K562 (cell line): ENCODE results near the gene ZNF521.

Experiments used
- CXXC5 ChIP-seq: fragments of 250-450 bp; sonication (Bioruptor Pico); IDR thresholded peaks from 2 replicates; pipeline ENCODE4 v1.8.0; 2022; ENCODE audit warnings: inconsistent platforms, mild to moderate bottlenecking, moderate library complexity
- FOS ChIP-seq: IDR thresholded peaks from 3 replicates; pipeline ENCODE4 v1.6.1; 2011; ENCODE audit not compliant: insufficient read length; ENCODE audit errors: extremely low read depth
- FOXK1 ChIP-seq: sonication (generic); formaldehyde crosslinking; IDR thresholded peaks from 2 replicates; pipeline ENCODE4 v1.8.0; 2022; ENCODE audit warnings: missing genetic modification reagents, mild to moderate bottlenecking, borderline replicate concordance
- FOXK2 ChIP-seq, 2 experiments: fragments of 450-650 bp; IDR thresholded peaks in 1 of 2; conservative IDR thresholded peaks in 1 of 2; 2 replicates each; pipeline ENCODE4 v1.6.1; 2016; ENCODE audit warnings: low read depth in 2 of 2, mild to moderate bottlenecking in 1 of 2
- L3MBTL2 ChIP-seq: fragments of 450-650 bp; IDR thresholded peaks from 2 replicates; pipeline ENCODE4 v1.6.1; 2016; ENCODE audit warnings: mild to moderate bottlenecking, moderate library complexity
- MTA3 ChIP-seq: fragments of 450-650 bp; formaldehyde crosslinking; IDR thresholded peaks from 2 replicates; pipeline ENCODE4 v1.6.1; 2017; ENCODE audit warnings: mild to moderate bottlenecking, borderline replicate concordance
- POLR2AphosphoS2 ChIP-seq: IDR thresholded peaks from 2 replicates; pipeline ENCODE4 v1.6.1; 2012; ENCODE audit warnings: low read length, improper control_type of control experiment
- SP2 ChIP-seq: IDR thresholded peaks from 2 replicates; pipeline ENCODE4 v1.6.1; 2011; ENCODE audit warnings: mild to moderate bottlenecking, low read depth, low read length, moderate library complexity; ENCODE audit not compliant: poor library complexity, severe bottlenecking; ENCODE audit errors: extremely low read depth
- TF ChIP-seq, protein P1 (sequence below): sonication (generic); formaldehyde crosslinking; IDR thresholded peaks from 2 replicates; pipeline ENCODE4 v1.8.1; 2022; ENCODE audit warnings: missing genetic modification reagents
- TF ChIP-seq, protein P2 (sequence below): fragments of 150-350 bp; IDR thresholded peaks from 2 replicates; pipeline ENCODE4 v1.6.1; 2014; ENCODE audit warnings: low read depth, mild to moderate bottlenecking, low read length, borderline replicate concordance
- TF ChIP-seq, protein P3 (sequence below), 3 experiments: IDR thresholded peaks in 2 of 3; conservative IDR thresholded peaks in 1 of 3; 2 replicates each; pipeline ENCODE4 v1.5.1; 2011 to 2012; ENCODE audit warnings: low read length in 3 of 3, mild to moderate bottlenecking in 3 of 3, control low read depth in 2 of 3, improper control_type of control experiment in 1 of 3, inconsistent platforms in 1 of 3, low read depth in 1 of 3, mixed read lengths in 1 of 3, moderate library complexity in 1 of 3; ENCODE audit not compliant: insufficient read depth in 2 of 3

DNA sequence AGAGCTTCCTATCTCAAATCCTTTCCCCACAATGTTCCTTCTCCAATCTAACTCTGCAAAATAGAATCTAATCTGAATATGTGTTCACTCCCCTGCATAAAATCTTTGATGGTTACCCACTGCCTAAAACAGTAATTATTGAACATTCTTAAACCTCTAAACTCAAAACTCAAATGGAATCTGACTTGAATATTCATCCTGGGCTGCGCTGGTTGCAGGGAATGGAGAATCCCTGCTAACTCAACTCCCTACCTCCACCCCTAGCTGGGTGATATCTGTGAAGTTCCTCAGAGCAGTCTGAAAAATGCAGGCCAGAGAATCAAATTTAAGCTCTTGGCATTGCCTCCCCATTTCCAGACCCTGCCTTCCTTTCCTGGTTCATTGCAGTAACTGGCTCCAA is 44.8 kb downstream of the ZNF521 start:
- TF ChIP-seq FOS = no peak
- TF ChIP-seq MTA3 = no peak
- TF ChIP-seq FOXK2 (conservative IDR thresholded peaks at IDR 0.05 in 1 of 2, IDR thresholded peaks at IDR 0.05 in 1 of 2; ENCODE audit: low read depth in 2 of 2) = no peak
- TF ChIP-seq SP2 = no peak
- no peak for TF ChIP-seq FOXK1 (CRISPR knock-in tag)
- no peak for TF ChIP-seq POLR2AphosphoS2
- no peak for TF ChIP-seq CXXC5 (CRISPR knock-in tag)
- TF ChIP-seq, protein P1, sequence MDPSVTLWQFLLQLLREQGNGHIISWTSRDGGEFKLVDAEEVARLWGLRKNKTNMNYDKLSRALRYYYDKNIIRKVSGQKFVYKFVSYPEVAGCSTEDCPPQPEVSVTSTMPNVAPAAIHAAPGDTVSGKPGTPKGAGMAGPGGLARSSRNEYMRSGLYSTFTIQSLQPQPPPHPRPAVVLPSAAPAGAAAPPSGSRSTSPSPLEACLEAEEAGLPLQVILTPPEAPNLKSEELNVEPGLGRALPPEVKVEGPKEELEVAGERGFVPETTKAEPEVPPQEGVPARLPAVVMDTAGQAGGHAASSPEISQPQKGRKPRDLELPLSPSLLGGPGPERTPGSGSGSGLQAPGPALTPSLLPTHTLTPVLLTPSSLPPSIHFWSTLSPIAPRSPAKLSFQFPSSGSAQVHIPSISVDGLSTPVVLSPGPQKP (CRISPR knock-in tag) = no peak
- TF ChIP-seq, protein P2, sequence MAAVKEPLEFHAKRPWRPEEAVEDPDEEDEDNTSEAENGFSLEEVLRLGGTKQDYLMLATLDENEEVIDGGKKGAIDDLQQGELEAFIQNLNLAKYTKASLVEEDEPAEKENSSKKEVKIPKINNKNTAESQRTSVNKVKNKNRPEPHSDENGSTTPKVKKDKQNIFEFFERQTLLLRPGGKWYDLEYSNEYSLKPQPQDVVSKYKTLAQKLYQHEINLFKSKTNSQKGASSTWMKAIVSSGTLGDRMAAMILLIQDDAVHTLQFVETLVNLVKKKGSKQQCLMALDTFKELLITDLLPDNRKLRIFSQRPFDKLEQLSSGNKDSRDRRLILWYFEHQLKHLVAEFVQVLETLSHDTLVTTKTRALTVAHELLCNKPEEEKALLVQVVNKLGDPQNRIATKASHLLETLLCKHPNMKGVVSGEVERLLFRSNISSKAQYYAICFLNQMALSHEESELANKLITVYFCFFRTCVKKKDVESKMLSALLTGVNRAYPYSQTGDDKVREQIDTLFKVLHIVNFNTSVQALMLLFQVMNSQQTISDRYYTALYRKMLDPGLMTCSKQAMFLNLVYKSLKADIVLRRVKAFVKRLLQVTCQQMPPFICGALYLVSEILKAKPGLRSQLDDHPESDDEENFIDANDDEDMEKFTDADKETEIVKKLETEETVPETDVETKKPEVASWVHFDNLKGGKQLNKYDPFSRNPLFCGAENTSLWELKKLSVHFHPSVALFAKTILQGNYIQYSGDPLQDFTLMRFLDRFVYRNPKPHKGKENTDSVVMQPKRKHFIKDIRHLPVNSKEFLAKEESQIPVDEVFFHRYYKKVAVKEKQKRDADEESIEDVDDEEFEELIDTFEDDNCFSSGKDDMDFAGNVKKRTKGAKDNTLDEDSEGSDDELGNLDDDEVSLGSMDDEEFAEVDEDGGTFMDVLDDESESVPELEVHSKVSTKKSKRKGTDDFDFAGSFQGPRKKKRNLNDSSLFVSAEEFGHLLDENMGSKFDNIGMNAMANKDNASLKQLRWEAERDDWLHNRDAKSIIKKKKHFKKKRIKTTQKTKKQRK = no peak
- TF ChIP-seq, protein P3, sequence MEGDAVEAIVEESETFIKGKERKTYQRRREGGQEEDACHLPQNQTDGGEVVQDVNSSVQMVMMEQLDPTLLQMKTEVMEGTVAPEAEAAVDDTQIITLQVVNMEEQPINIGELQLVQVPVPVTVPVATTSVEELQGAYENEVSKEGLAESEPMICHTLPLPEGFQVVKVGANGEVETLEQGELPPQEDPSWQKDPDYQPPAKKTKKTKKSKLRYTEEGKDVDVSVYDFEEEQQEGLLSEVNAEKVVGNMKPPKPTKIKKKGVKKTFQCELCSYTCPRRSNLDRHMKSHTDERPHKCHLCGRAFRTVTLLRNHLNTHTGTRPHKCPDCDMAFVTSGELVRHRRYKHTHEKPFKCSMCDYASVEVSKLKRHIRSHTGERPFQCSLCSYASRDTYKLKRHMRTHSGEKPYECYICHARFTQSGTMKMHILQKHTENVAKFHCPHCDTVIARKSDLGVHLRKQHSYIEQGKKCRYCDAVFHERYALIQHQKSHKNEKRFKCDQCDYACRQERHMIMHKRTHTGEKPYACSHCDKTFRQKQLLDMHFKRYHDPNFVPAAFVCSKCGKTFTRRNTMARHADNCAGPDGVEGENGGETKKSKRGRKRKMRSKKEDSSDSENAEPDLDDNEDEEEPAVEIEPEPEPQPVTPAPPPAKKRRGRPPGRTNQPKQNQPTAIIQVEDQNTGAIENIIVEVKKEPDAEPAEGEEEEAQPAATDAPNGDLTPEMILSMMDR (IDR thresholded peaks at IDR 0.05 in 2 of 3, conservative IDR thresholded peaks at IDR 0.05 in 1 of 3; ENCODE audit: insufficient read depth in 2 of 3, low read depth in 1 of 3, low read length in 3 of 3) = no peak
- TF ChIP-seq L3MBTL2 = no peak
